ENCODE data around the gene LRRC17.

The LRRC17 gene

GRCh38 chr7:102927312-102927933, 14.6 kb downstream of the LRRC17 start:
- no peak for DNase-seq (ENCODE audit: low read depth)
- no peak overlapping the region for H3K4me3 ChIP-seq (ENCODE audit: low read depth, low read length)
- no peak for TF ChIP-seq CTCF (conservative IDR thresholded peaks at IDR 0.05; ENCODE audit: low read depth, low read length)

- no peak for TF ChIP-seq CTCF (conservative IDR thresholded peaks at IDR 0.05; ENCODE audit: low read depth, low read length)
- H3K4me3 ChIP-seq (ENCODE audit: low read depth, low read length) = no peak overlapping the region
- DNase-seq (ENCODE audit: low read depth) = no peak
These were observed 19.0 kb downstream of the LRRC17 start for GRCh38 chr7:102931757-102932156.

- DNase-seq (ENCODE audit: low read depth) = peak; percentile 97
- H3K4me3 ChIP-seq (ENCODE audit: low read depth, low read length) = no peak overlapping the region
- no peak for TF ChIP-seq CTCF (conservative IDR thresholded peaks at IDR 0.05; ENCODE audit: low read depth, low read length)
These were observed 21.0 kb downstream of the LRRC17 start for GRCh38 chr7:102933763-102934162.

- no peak for DNase-seq (ENCODE audit: low read depth)
- no peak for TF ChIP-seq CTCF (conservative IDR thresholded peaks at IDR 0.05; ENCODE audit: low read depth, low read length)
- no peak overlapping the region for H3K4me3 ChIP-seq (ENCODE audit: low read depth, low read length)
These were observed 21.4 kb downstream of the LRRC17 start for GRCh38 chr7:102934239-102934638.

GRCh38 chr7:102934701-102935100, 21.9 kb downstream of the LRRC17 start:
- H3K4me3 ChIP-seq (ENCODE audit: low read depth, low read length) = no peak overlapping the region
- DNase-seq (ENCODE audit: low read depth) = no peak
- TF ChIP-seq CTCF (conservative IDR thresholded peaks at IDR 0.05; ENCODE audit: low read depth, low read length) = no peak

GRCh38 chr7:102935450-102936115, 22.8 kb downstream of the LRRC17 start:
- TF ChIP-seq CTCF (conservative IDR thresholded peaks at IDR 0.05; ENCODE audit: low read depth, low read length) = no peak
- no peak overlapping the region for H3K4me3 ChIP-seq (ENCODE audit: low read depth, low read length)
- peak; percentile 65 for DNase-seq (ENCODE audit: low read depth)

- no peak overlapping the region for H3K4me3 ChIP-seq (ENCODE audit: low read depth, low read length)
- no peak for DNase-seq (ENCODE audit: low read depth)
- no peak for TF ChIP-seq CTCF (conservative IDR thresholded peaks at IDR 0.05; ENCODE audit: low read depth, low read length)
These were observed 25.9 kb downstream of the LRRC17 start for GRCh38 chr7:102938679-102939078.
